HG02884 (cell line): ENCODE measurements around the gene CERK.

Experiments used
- ATAC-seq: cut with Tn5 transposase; IDR thresholded peaks from one replicate; pipeline ENCODE4 v1.9.1; 2021; ENCODE audit warnings: mild to moderate bottlenecking, moderate library complexity; ENCODE audit not compliant: unreplicated experiment

The CERK gene

GRCh38 chr22:46703996-46704370 lies 34.1 kb downstream of the CERK start:
- no peak for ATAC-seq

- ATAC-seq: no peak
These were observed 34.7 kb downstream of the CERK start for GRCh38 chr22:46703171-46703995.

GRCh38 chr22:46701262-46701661 lies 36.8 kb downstream of the CERK start:
- no peak for ATAC-seq

- no peak for ATAC-seq
These were observed 39.0 kb downstream of the CERK start for GRCh38 chr22:46699091-46699490.

- ATAC-seq: no peak
These were observed 40.1 kb downstream of the CERK start for GRCh38 chr22:46697811-46698515.

- ATAC-seq: no peak
These were observed 41.4 kb downstream of the CERK start for GRCh38 chr22:46696614-46697013.

GRCh38 chr22:46696229-46696518 lies 41.9 kb downstream of the CERK start:
- no peak for ATAC-seq

GRCh38 chr22:46695346-46696228 lies 42.5 kb downstream of the CERK start:
- no peak for ATAC-seq

GRCh38 chr22:46694416-46695170 lies 43.5 kb downstream of the CERK start:
- ATAC-seq: no peak

GRCh38 chr22:46693634-46694415 lies 44.2 kb downstream of the CERK start:
- ATAC-seq: no peak

- ATAC-seq: no peak
These were observed 46.5 kb downstream of the CERK start for GRCh38 chr22:46691571-46691970.

GRCh38 chr22:46690146-46690545 lies 47.9 kb downstream of the CERK start:
- ATAC-seq: no peak

GRCh38 chr22:46688949-46689348 lies 49.1 kb downstream of the CERK start:
- no peak for ATAC-seq

GRCh38 chr22:46687460-46687859 lies 50.6 kb downstream of the CERK start:
- ATAC-seq: no peak

- no peak for ATAC-seq
These were observed 51.0 kb downstream of the CERK start for GRCh38 chr22:46687048-46687444.

- ATAC-seq: no peak
These were observed 51.6 kb downstream of the CERK start for GRCh38 chr22:46686221-46687047.

GRCh38 chr22:46684706-46685105 lies 53.3 kb downstream of the CERK start:
- peak; percentile 55 for ATAC-seq

- no peak for ATAC-seq
These were observed 55.9 kb downstream of the CERK start for GRCh38 chr22:46682011-46682731.

GRCh38 chr22:46681010-46681409 lies 57.0 kb downstream of the CERK start:
- ATAC-seq: no peak
